HepG2 (cell line): ENCODE results near the gene ORMDL3. TPM values are rescaled to one million over a fixed set of nuclear protein-coding genes. Genes with fewer than 3 reads are reported as not detected.
A peak's percentile ranks its signal among the peaks of the same experiment; 100 is the strongest.

Source experiments
- ATAD3A ChIP-seq: sonication (generic); formaldehyde crosslinking; IDR thresholded peaks from 2 replicates; pipeline ENCODE4 v1.4.0; 2020; ENCODE audit warnings: missing genetic modification reagents
- EEA1 ChIP-seq: sonication (generic); formaldehyde crosslinking; IDR thresholded peaks from 2 replicates; pipeline ENCODE4 v1.5.1; 2020; ENCODE audit warnings: mild to moderate bottlenecking, missing genetic modification reagents, borderline replicate concordance
- KDM3A ChIP-seq: IDR thresholded peaks from 2 replicates; pipeline ENCODE4 v1.6.1; 2018; ENCODE audit warnings: low read depth, missing compliant biosample characterization
- NFATC3 ChIP-seq: sonication (generic); formaldehyde crosslinking; IDR thresholded peaks from 2 replicates; pipeline ENCODE4 v1.5.1; 2020; ENCODE audit warnings: mild to moderate bottlenecking, missing genetic modification reagents
- RXRB ChIP-seq: IDR thresholded peaks from 2 replicates; pipeline ENCODE4 v1.6.1; 2016; ENCODE audit warnings: borderline replicate concordance, missing genetic modification reagents, missing compliant biosample characterization
- SOX13 ChIP-seq, 3 experiments: fragments of 450-650 bp in 1 of 3; sonication (generic) in 1 of 3; formaldehyde crosslinking in 1 of 3; IDR thresholded peaks in 2 of 3; conservative IDR thresholded peaks in 1 of 3; 2 replicates each; pipeline versions ENCODE4 v1.5.0 to v1.6.1; 2016 to 2020; ENCODE audit warnings: antibody characterized with exemption in 1 of 3, mild to moderate bottlenecking in 1 of 3, missing compliant biosample characterization in 1 of 3, missing genetic modification reagents in 1 of 3, moderate library complexity in 1 of 3
- SOX5 ChIP-seq: IDR thresholded peaks from 2 replicates; pipeline ENCODE4 v1.6.1; 2016; ENCODE audit warnings: borderline replicate concordance
- STAT5B ChIP-seq: sonication (generic); formaldehyde crosslinking; IDR thresholded peaks from 2 replicates; pipeline ENCODE4 v1.4.0; 2020; ENCODE audit warnings: missing genetic modification reagents
- TAF15 ChIP-seq: fragments of 200-400 bp; formaldehyde crosslinking; IDR thresholded peaks from one replicate; pipeline ENCODE4 v1.6.1; 2018; ENCODE audit warnings: mild to moderate bottlenecking, low read depth, low read length; ENCODE audit not compliant: poor library complexity, severe bottlenecking
- ZKSCAN1 ChIP-seq: fragments of 150-350 bp; IDR thresholded peaks from 2 replicates; pipeline ENCODE4 v1.6.1; 2014; ENCODE audit warnings: low read length
- ZNF136 ChIP-seq: sonication (generic); formaldehyde crosslinking; IDR thresholded peaks from 2 replicates; pipeline ENCODE4 v1.8.1; 2022; ENCODE audit warnings: low read depth, mild to moderate bottlenecking, moderate library complexity, missing genetic modification reagents
- ZNF205 ChIP-seq: IDR thresholded peaks from 2 replicates; pipeline ENCODE4 v1.6.1; 2018; ENCODE audit warnings: missing biosample characterization, missing genetic modification reagents
- ZNF350 ChIP-seq: sonication (generic); formaldehyde crosslinking; IDR thresholded peaks from 2 replicates; pipeline ENCODE4 v1.4.0; 2020; ENCODE audit warnings: mild to moderate bottlenecking, low read depth, missing genetic modification reagents, borderline replicate concordance
- ZNF563 ChIP-seq: sonication (generic); formaldehyde crosslinking; IDR thresholded peaks from 2 replicates; pipeline ENCODE4 v1.8.0; 2022; ENCODE audit warnings: mild to moderate bottlenecking, moderate library complexity, missing genetic modification reagents
- polyA plus RNA-seq, 8 experiments: library from polyadenylated mRNA; depleted of rRNA in 3 of 8; stranded (reverse) in 7 of 8; unstranded in 1 of 8; fragments of >200 nt; fragmentation: Illumina TruSeq in 4 of 8; extraction: Trizol in 4 of 8; gene quantifications; 2 replicates each; pipeline versions ENCODE4 v1.2.1 to v1.2.3, GENCODE V29; 2011 to 2016; ENCODE audit warnings: low read depth in 4 of 8, missing spikeins in 1 of 8, mixed read lengths in 1 of 8; ENCODE audit not compliant: insufficient read depth in 1 of 8
- total RNA-seq, 5 experiments: library from RNA; depleted of rRNA; stranded (reverse); fragments of >200 nt; fragmentation: Illumina TruSeq; extraction: Trizol; gene quantifications; 2 replicates each; pipeline ENCODE4 v1.2.3, GENCODE V29; 2016; ENCODE audit warnings: low read depth in 1 of 5
- TF ChIP-seq, protein P1 (sequence below): sonication (generic); formaldehyde crosslinking; IDR thresholded peaks from 2 replicates; pipeline ENCODE4 v1.4.0; 2020; ENCODE audit warnings: missing genetic modification reagents, mild to moderate bottlenecking, borderline replicate concordance
- TF ChIP-seq, protein P2 (sequence below): sonication (generic); formaldehyde crosslinking; IDR thresholded peaks from 2 replicates; pipeline ENCODE4 v1.4.0; 2020; ENCODE audit warnings: missing genetic modification reagents, borderline replicate concordance
- TF ChIP-seq, protein P3 (sequence below): sonication (generic); formaldehyde crosslinking; IDR thresholded peaks from 2 replicates; pipeline ENCODE4 v1.5.1; 2020; ENCODE audit warnings: missing genetic modification reagents, mild to moderate bottlenecking, borderline replicate concordance
- TF ChIP-seq, protein P4 (sequence below): sonication (generic); formaldehyde crosslinking; IDR thresholded peaks from 2 replicates; pipeline ENCODE4 v1.5.0; 2020; ENCODE audit warnings: missing genetic modification reagents
- TF ChIP-seq, protein P5 (sequence below): conservative IDR thresholded peaks from 2 replicates; pipeline ENCODE4 v1.6.1; 2018; ENCODE audit warnings: missing genetic modification reagents

Gene ORMDL3
- total and polyA plus RNA-seq, 2 of the 13 experiments (the other 11 are each of a cell fraction or from before 2014, with no cell fraction given) = 181 to 384 TPM

GRCh38 chr17:39916918-39917317, 10.5 kb downstream of the ORMDL3 start (continued):
- TF ChIP-seq ATAD3A (CRISPR knock-in tag) (no peak), ZKSCAN1 (no peak), SOX5 (no peak), RXRB (CRISPR knock-in tag) (peak; percentile 46; the same call in 1 of the 2 replicates), KDM3A (CRISPR knock-in tag) (no peak), TAF15 (no peak), ZNF563 (CRISPR knock-in tag) (no peak), NFATC3 (CRISPR knock-in tag) (no peak), ZNF350 (CRISPR knock-in tag) (no peak), EEA1 (CRISPR knock-in tag) (no peak), ZNF136 (CRISPR knock-in tag) (no peak), STAT5B (CRISPR knock-in tag) (no peak), ZNF205 (CRISPR knock-in tag) (no peak), SOX13 (IDR thresholded peaks at IDR 0.05) (no peak), SOX13 (CRISPR knock-in tag; conservative IDR thresholded peaks at IDR 0.05 in 1 of 2, IDR thresholded peaks at IDR 0.05 in 1 of 2) (0 out of 4 replicates have a peak, but pooled peaks of 1 of the 2 experiments have one; percentile 6)
- TF ChIP-seq, protein P1, sequence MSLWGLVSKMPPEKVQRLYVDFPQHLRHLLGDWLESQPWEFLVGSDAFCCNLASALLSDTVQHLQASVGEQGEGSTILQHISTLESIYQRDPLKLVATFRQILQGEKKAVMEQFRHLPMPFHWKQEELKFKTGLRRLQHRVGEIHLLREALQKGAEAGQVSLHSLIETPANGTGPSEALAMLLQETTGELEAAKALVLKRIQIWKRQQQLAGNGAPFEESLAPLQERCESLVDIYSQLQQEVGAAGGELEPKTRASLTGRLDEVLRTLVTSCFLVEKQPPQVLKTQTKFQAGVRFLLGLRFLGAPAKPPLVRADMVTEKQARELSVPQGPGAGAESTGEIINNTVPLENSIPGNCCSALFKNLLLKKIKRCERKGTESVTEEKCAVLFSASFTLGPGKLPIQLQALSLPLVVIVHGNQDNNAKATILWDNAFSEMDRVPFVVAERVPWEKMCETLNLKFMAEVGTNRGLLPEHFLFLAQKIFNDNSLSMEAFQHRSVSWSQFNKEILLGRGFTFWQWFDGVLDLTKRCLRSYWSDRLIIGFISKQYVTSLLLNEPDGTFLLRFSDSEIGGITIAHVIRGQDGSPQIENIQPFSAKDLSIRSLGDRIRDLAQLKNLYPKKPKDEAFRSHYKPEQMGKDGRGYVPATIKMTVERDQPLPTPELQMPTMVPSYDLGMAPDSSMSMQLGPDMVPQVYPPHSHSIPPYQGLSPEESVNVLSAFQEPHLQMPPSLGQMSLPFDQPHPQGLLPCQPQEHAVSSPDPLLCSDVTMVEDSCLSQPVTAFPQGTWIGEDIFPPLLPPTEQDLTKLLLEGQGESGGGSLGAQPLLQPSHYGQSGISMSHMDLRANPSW (CRISPR knock-in tag) = no peak
- TF ChIP-seq, protein P2, sequence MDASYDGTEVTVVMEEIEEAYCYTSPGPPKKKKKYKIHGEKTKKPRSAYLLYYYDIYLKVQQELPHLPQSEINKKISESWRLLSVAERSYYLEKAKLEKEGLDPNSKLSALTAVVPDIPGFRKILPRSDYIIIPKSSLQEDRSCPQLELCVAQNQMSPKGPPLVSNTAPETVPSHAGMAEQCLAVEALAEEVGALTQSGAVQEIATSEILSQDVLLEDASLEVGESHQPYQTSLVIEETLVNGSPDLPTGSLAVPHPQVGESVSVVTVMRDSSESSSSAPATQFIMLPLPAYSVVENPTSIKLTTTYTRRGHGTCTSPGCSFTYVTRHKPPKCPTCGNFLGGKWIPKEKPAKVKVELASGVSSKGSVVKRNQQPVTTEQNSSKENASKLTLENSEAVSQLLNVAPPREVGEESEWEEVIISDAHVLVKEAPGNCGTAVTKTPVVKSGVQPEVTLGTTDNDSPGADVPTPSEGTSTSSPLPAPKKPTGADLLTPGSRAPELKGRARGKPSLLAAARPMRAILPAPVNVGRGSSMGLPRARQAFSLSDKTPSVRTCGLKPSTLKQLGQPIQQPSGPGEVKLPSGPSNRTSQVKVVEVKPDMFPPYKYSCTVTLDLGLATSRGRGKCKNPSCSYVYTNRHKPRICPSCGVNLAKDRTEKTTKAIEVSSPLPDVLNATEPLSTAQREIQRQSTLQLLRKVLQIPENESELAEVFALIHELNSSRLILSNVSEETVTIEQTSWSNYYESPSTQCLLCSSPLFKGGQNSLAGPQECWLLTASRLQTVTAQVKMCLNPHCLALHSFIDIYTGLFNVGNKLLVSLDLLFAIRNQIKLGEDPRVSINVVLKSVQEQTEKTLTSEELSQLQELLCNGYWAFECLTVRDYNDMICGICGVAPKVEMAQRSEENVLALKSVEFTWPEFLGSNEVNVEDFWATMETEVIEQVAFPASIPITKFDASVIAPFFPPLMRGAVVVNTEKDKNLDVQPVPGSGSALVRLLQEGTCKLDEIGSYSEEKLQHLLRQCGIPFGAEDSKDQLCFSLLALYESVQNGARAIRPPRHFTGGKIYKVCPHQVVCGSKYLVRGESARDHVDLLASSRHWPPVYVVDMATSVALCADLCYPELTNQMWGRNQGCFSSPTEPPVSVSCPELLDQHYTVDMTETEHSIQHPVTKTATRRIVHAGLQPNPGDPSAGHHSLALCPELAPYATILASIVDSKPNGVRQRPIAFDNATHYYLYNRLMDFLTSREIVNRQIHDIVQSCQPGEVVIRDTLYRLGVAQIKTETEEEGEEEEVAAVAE (CRISPR knock-in tag) = no peak
- TF ChIP-seq, protein P3, sequence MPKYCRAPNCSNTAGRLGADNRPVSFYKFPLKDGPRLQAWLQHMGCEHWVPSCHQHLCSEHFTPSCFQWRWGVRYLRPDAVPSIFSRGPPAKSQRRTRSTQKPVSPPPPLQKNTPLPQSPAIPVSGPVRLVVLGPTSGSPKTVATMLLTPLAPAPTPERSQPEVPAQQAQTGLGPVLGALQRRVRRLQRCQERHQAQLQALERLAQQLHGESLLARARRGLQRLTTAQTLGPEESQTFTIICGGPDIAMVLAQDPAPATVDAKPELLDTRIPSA (CRISPR knock-in tag) = no peak
- TF ChIP-seq, protein P4, sequence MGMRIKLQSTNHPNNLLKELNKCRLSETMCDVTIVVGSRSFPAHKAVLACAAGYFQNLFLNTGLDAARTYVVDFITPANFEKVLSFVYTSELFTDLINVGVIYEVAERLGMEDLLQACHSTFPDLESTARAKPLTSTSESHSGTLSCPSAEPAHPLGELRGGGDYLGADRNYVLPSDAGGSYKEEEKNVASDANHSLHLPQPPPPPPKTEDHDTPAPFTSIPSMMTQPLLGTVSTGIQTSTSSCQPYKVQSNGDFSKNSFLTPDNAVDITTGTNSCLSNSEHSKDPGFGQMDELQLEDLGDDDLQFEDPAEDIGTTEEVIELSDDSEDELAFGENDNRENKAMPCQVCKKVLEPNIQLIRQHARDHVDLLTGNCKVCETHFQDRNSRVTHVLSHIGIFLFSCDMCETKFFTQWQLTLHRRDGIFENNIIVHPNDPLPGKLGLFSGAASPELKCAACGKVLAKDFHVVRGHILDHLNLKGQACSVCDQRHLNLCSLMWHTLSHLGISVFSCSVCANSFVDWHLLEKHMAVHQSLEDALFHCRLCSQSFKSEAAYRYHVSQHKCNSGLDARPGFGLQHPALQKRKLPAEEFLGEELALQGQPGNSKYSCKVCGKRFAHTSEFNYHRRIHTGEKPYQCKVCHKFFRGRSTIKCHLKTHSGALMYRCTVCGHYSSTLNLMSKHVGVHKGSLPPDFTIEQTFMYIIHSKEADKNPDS = no peak
- TF ChIP-seq, protein P5, sequence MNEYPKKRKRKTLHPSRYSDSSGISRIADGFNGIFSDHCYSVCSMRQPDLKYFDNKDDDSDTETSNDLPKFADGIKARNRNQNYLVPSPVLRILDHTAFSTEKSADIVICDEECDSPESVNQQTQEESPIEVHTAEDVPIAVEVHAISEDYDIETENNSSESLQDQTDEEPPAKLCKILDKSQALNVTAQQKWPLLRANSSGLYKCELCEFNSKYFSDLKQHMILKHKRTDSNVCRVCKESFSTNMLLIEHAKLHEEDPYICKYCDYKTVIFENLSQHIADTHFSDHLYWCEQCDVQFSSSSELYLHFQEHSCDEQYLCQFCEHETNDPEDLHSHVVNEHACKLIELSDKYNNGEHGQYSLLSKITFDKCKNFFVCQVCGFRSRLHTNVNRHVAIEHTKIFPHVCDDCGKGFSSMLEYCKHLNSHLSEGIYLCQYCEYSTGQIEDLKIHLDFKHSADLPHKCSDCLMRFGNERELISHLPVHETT = no peak
